GM18498 (cell line): ENCODE results near the gene GPR157.
"Not testable (repeated sequence)": the region's sequence is repeated elsewhere in the genome, so short reads cannot be mapped to it uniquely, and the experiment has no call there.

ENCODE experiments used
- ATAC-seq: cut with Tn5 transposase; IDR thresholded peaks from one replicate; pipeline ENCODE4 v1.9.1; 2021; ENCODE audit warnings: mild to moderate bottlenecking, moderate library complexity; ENCODE audit not compliant: unreplicated experiment

Gene GPR157

GRCh38 chr1:9128520-9129265, at the start of gene GPR157:
TSS of gene GPR157 (minus strand) at chr1:9129102. CDS start at chr1:9129027, 75 bp downstream.
- peak; percentile 79 for ATAC-seq

GRCh38 chr1:9174762-9175161, 45.9 kb upstream of the GPR157 start:
- ATAC-seq: no peak

GRCh38 chr1:9174243-9174642, 45.3 kb upstream of the GPR157 start:
- no peak for ATAC-seq

- no peak for ATAC-seq
Observed at GRCh38 chr1:9169601-9170137, 40.8 kb upstream of the GPR157 start.

GRCh38 chr1:9167638-9168037, 38.7 kb upstream of the GPR157 start:
- no peak for ATAC-seq

GRCh38 chr1:9166289-9167235, 37.7 kb upstream of the GPR157 start:
- no peak for ATAC-seq

- ATAC-seq: no peak
Observed at GRCh38 chr1:9165396-9165795, 36.5 kb upstream of the GPR157 start.

GRCh38 chr1:9164919-9165318, 36.0 kb upstream of the GPR157 start:
- no peak for ATAC-seq

- ATAC-seq: no peak
Observed at GRCh38 chr1:9164532-9164900, 35.6 kb upstream of the GPR157 start.

GRCh38 chr1:9161963-9162362, 33.1 kb upstream of the GPR157 start:
- no peak for ATAC-seq

- ATAC-seq: no peak
Observed at GRCh38 chr1:9161342-9161741, 32.4 kb upstream of the GPR157 start.

GRCh38 chr1:9160079-9160717, 31.3 kb upstream of the GPR157 start:
- ATAC-seq: no peak

- no peak for ATAC-seq
Observed at GRCh38 chr1:9155879-9156278, 27.0 kb upstream of the GPR157 start.

GRCh38 chr1:9155405-9155804, 26.5 kb upstream of the GPR157 start:
- ATAC-seq: not testable (repeated sequence)

GRCh38 chr1:9153152-9153551, 24.2 kb upstream of the GPR157 start:
- no peak for ATAC-seq

- ATAC-seq: no peak
Observed at GRCh38 chr1:9152535-9152934, 23.6 kb upstream of the GPR157 start.

GRCh38 chr1:9151328-9151860, 22.5 kb upstream of the GPR157 start:
- no peak for ATAC-seq

GRCh38 chr1:9150582-9151327, 21.9 kb upstream of the GPR157 start:
- ATAC-seq: no peak

- ATAC-seq: no peak
Observed at GRCh38 chr1:9149837-9150581, 21.1 kb upstream of the GPR157 start.

- ATAC-seq: no peak
Observed at GRCh38 chr1:9149151-9149550, 20.2 kb upstream of the GPR157 start.
